GM19455 (cell line): Measurements from ENCODE around the gene TOX2.
A peak's percentile ranks its signal among the peaks of the same experiment; 100 is the strongest.

Experiments used
- ATAC-seq: cut with Tn5 transposase; IDR thresholded peaks from one replicate; pipeline ENCODE4 v1.9.1; 2021; ENCODE audit not compliant: unreplicated experiment

The TOX2 gene

GRCh38 chr20:43915211-43916072 lies 790 bp downstream of the TOX2 start:
- ATAC-seq: peak; percentile 19

GRCh38 chr20:43916073-43916880 lies 1.6 kb downstream of the TOX2 start:
- no peak for ATAC-seq

- no peak for ATAC-seq
Observed at GRCh38 chr20:43916881-43917371, 2.3 kb downstream of the TOX2 start.

GRCh38 chr20:43917380-43917779 lies 2.7 kb downstream of the TOX2 start:
- ATAC-seq: no peak

GRCh38 chr20:43919686-43920403 lies 5.2 kb downstream of the TOX2 start:
- no peak for ATAC-seq

- no peak for ATAC-seq
Observed at GRCh38 chr20:43920797-43921196, 6.1 kb downstream of the TOX2 start.

GRCh38 chr20:43921227-43921780 lies 6.7 kb downstream of the TOX2 start:
- no peak for ATAC-seq

- ATAC-seq: no peak
Observed at GRCh38 chr20:43922614-43923013, 8.0 kb downstream of the TOX2 start.

GRCh38 chr20:43923322-43923721 lies 8.7 kb downstream of the TOX2 start:
- no peak for ATAC-seq

GRCh38 chr20:43923917-43924316 lies 9.3 kb downstream of the TOX2 start:
- no peak for ATAC-seq

- no peak for ATAC-seq
Observed at GRCh38 chr20:43925215-43925614, 10.6 kb downstream of the TOX2 start.

GRCh38 chr20:43925801-43926200 lies 11.1 kb downstream of the TOX2 start:
- ATAC-seq: no peak

- ATAC-seq: no peak
Observed at GRCh38 chr20:43926287-43927050, 11.8 kb downstream of the TOX2 start.

GRCh38 chr20:43931976-43932375 lies 17.3 kb downstream of the TOX2 start:
- no peak for ATAC-seq

- ATAC-seq: no peak
Observed at GRCh38 chr20:43934833-43935232, 20.2 kb downstream of the TOX2 start.

- ATAC-seq: no peak
Observed at GRCh38 chr20:43936104-43936770, 21.6 kb downstream of the TOX2 start.

GRCh38 chr20:43936805-43937204 lies 22.2 kb downstream of the TOX2 start:
- ATAC-seq: no peak

GRCh38 chr20:43937591-43937990 lies 22.9 kb downstream of the TOX2 start:
- ATAC-seq: no peak

GRCh38 chr20:43938017-43938655 lies 23.5 kb downstream of the TOX2 start:
- no peak for ATAC-seq
